Activated T-cell treated with anti-CD3 and anti-CD28 coated beads, Interleukin-2, amount 50 U/mL, for 48 hours (primary cell): ENCODE data around the gene MYH11.
"Not testable (repeated sequence)": the region's sequence is repeated elsewhere in the genome, so short reads cannot be mapped to it uniquely, and the experiment has no call there.

Source experiments
- DNase-seq, 2 experiments: peaks; one replicate each; pipeline ENCODE4 v3.0.0-alpha.2; 2020

Gene MYH11

DNA sequence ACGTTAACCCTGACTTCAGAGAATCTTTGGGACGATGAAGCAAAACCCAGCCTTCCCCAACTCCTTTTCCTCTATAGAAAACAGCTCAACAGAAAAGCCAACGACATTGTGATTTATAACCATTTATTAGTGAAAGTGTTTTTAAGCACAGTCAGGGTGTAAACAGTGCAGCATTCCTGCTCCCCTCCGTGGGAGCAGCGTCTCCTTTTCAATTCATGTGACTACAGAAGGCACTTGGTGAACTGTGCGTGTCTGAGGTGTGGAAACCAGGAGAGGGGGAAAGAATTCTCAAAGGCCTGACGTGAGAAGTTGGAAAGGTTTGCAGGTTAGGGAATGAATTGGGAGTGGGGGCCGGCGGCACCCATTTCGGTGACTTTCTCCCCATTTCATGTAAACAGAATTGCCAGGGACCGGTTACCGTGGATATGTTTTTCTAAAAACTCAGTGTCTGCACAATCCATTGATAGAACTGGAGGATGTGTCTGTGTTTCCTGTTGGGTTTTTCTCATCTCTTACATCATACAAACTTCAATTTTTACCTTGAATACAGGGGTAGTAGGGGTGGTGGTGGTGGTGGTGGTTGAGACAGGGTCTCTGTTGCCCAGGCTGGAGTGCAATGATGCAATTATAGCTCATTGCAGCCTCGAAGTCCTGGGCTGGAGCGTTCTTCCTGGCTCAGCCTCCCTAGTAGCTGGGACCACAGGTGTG is 153.6 kb downstream of the MYH11 start:
- no peak for DNase-seq

DNA sequence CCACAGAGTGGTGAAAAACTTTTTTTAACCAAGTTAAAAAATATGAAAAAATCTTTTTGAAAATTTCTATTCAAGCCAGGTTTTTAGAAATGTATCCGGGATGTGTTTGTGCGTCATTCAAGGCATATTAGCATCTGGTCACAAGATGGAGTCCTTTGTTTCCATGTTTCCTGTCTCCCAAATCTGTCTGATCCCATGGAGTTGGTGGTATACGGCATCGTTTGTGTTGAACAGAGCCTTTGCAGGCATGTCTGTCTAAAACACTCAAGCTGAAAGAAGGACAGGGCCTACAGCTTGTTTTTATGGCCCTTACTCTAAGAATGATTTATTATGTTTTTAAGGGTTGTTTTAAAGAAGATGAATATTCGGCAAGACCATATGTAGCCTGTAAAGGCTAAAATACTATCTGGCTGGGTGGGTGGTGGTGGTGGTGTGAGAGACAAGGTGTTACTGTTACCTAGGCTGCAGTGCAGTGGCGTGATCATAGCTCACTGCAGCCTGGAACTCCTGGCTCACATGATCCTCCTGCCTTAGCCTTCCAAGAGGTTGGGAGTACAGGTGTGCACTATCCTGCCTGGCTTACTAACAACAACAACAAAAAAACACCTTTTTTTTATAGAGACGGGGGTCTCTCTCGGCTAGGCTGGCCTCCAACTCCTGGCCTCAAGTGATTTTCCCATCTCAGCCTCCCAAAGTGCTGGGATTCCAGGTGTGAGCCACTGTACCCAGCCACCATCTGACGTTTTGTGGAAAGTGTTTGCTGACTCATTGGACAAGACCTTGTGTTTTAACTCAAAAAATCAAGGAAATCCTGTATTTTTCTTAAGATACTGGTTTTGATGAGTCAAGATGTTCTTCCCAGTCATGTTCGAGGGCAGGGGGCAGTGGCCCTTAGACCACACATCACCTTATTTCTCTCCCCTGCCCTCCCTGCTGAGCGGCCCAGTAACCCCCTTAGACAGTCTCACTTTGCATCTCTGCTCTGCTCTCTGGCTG is 154.6 kb downstream of the MYH11 start:
- no peak for DNase-seq

DNA sequence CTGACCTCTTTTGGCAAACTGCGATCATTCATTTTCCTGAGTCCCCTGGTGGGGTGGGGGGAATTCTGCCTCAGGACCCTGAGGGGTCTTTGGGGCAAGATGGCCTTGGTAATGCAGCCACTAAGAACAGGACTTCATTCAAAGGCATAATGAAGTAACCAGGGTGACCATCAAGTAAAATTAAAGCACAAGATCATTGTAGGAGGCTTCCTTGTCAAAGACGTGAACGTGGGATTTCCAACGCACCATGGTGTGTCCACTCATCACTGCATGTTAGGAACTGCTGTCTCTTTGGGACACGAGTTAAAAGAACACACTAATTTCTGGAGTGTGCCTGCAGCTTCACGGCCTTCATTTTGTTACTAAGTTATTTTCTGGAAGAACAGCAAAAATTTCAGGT is 155.5 kb downstream of the MYH11 start:
- DNase-seq = no peak

DNA sequence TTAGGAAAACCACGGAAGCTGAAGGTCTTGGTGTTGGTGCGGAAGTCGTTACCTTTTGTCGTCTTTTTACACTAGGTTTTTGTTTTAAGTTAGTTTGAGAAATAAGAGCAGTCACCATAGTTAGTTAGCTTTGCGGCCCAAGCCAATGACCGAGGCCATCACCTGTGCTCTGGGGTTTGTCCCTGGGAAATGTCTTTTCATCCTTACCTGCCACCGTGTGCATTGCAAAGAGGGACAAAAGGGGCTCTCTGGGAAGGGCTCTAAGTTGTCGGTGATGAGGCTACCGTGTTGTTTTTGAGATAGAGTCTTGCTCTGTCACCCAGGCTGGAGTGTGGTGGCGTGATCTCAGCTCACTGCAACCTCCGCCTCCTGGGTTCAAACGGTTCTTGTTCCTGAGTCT is 157.0 kb downstream of the MYH11 start:
- no peak for DNase-seq

DNA sequence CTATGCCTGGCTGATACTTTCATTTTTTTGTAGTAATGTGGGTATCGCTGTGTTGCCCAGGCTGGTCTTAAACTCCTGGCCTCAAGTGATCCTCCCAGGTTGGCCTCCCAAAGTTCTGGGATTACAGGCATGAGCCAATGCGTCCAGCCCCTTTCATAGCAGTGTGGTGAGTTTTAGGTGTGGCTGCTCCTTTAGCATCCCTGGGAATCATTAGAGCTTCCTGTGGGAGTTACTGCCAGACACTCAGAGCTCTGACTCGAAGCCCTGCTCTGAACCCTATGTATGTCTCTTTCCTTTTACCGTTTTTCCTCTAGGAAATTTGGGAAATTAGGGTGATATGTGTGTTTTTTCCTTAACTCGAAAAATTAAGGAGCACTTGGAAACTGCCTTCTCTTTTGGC is 162.3 kb downstream of the MYH11 start:
- DNase-seq = no peak

DNA sequence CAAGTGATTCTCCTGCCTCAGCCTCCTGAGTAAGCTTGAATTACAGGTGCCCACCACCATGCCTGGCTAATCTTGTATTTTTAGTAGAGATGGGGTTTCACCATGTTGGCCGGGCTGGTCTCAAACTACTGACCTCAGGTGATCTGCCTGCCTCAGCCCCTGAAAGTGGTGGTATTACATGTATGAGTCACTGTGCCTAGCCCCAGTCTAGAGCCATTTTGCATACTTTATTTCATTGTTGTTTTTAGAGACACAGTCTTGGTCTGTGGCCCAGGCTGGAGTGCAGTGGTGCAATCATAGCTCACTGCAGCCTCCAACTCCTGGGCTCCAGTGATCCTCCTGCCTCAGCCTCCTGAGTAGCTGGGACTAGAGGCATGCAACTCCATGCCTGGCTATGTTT is 164.3 kb downstream of the MYH11 start:
- not testable (repeated sequence) for DNase-seq

DNA sequence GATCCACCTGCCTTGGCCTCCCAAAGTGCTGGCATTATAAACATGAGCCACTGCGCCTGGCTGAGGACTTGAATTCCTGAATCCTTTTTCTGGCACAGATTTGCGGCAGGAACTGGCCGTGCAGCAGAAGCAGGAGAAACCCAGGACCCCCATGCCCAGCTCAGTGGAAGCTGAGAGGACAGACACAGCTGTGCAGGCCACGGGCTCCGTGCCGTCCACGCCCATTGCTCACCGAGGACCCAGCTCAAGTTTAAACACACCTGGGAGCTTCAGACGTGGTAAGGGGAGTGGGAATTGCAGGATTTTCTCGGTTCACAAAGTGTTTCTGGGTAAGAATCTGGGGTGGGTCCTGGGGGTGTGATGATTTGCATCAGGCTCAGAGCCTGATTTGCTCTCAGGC is 165.8 kb downstream of the MYH11 start:
- no peak for DNase-seq

DNA sequence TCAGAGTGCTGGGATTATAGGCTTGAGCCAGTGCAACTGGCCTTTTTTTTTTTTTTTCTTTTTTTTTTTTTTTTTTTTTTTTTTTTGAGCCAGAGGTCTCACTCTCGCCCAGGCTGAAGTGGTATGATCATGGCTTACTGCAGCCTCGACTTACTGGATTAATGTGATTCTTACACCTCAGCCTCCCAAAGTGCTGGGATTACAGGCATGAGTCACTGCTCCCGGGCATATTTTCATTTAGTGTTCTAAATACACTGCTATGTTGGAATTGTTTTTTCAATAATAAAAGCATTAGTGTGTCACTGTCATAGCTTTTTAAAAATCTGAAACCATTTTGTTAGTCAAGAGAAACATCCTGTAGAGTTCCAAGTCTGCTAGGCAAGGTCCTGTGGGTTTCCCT is 166.5 kb downstream of the MYH11 start:
- no peak for DNase-seq

DNA sequence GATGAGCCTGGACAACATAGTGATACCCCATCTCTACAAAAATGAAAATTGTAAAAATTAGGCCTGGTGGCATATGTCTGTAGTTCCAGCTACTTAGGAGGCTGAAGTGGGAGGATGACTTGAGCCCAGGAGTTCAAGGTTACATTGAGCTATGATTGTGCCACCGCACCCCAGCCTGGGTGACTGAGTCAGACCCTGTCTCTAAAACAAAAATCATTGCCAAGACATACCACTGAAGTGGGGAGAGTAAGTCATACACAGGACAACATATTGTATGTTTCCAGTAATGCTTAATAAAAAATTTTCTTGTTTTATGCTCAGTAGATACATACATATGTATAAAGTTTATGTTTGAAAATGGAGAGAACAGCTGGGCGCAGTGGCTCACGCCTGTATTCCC is 167.5 kb downstream of the MYH11 start:
- DNase-seq = no peak

DNA sequence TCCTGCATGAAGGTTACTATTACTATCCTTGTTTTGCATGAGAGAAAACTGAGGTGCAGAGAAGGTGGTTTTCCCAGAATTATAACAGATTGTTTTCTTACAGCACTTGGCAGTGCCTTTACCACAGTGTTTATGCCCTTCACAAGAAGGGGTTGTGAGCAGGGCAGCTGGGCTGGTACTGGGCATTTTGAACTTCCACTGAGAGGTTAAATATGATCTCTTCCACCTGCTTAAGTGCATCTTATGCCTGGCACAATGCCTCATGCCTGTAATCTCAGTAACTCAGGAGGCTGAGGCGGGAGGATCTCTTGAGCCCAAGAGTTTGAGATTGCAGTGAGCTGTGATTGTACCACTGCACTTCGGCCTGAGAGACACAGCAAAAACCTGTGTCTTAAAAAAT is 170.5 kb downstream of the MYH11 start:
- no peak for DNase-seq

DNA sequence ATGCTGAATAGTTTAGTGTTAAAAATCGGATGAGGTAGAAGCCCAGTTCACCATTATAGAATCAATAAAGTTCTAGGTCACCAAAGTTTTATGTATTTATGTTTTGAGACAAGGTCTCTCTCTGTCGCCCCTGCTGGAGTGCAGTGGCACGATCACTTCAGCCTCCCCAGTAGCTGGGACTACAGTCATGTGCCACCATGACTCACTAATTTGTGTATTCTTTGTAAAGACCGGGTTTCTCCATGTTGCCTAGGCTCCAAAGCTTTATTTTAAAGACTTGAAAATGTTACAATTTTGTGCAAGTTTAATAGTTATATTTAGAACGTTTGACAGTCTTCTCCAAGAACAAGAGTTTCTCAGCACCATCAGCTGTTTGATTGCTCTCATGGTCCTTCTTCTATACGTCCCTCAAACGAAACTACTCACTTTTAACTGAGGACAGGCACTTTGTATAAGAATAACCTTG is 174.7 kb downstream of the MYH11 start:
- DNase-seq = peak; percentile 51

DNA sequence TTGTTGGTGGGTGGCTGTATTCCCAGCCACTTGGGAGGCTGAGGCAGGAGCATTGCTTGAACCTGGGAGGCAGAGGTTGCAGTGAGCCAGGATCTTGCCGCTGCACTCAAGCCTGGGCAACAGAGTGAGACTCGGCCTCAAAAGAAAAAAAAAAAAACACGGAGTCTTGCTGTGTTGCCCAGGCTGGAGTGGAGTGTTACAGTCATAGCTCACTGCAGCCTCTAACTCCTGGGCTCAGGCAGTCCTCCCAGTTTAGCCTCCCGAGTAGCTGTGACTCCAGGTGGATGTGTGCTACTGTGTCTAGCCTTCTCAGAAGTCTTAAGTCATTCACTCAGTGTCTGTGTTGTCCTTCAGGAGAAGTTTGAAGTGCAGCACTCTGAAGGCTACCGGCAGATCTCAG is 179.4 kb downstream of the MYH11 start:
- DNase-seq = no peak

DNA sequence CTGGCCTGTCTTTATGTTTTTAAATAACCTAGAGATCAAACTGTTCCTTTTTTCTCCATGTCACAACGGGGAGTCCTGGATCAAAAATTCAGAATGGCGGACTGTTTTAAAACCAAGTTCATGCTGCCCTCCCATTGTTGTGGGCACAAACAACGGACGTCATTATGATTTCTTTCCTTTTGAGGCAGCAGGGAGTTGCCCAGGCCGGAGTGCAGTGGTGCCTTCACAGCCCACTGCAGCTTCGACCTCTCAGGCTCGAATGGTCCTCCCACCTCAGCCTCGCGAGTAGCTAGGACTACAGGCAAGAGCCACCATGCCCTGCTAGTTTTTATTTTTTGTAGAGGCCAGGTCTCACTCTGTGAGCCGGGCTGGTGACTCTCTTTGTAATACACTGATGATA is 180.3 kb downstream of the MYH11 start:
- DNase-seq = no peak

DNA sequence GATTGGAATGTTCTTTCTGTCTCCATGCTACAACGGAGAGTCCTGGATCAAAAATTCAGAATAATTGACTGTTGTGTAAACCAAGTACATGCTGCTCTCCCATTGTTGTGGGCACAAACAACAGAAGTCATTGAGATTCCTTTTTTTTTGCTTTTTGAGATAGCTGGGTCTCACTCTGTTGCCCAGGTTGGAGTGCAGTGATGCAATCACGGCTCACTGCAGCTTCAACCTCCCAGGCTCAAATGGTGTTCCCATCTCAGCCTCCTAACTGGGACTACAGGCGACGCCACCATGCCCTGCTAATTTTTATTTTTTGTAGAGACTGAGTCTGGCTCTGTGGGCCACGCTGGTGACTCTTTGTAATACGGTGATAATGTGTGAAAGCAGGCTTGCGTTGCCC is 182.3 kb downstream of the MYH11 start:
- no peak for DNase-seq

DNA sequence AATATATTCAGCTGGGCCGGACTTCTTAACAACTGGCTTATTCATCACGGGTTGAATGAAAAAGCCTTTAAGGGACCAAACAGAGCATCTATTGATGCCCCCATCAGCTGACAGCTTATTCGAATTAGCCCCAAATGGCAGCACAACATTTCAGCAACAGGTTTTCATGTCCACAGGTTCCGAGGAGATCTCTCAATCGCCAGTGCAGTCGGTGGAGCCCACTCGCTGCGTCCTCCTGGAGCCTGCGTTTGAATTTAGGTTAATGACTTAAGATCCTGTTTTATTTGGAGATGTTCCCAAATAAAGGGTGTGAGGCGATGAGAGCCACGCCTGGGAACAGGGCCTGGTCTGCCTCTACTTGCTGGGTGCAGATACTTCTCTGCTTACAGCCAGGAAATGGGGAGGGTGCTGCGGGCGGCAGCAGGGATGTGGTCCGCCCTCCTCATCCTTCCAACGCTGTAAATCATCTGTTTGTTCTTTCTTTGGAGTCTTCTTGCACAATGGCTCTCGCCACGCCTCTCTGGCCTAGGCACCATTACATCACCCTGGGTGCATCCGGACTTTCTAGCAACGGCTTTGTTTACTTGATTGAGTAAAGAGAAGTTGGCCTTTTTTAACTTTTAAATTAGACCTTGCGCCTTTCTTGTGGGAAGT is 184.2 kb downstream of the MYH11 start:
- peak; percentile 57 to 66 for DNase-seq

DNA sequence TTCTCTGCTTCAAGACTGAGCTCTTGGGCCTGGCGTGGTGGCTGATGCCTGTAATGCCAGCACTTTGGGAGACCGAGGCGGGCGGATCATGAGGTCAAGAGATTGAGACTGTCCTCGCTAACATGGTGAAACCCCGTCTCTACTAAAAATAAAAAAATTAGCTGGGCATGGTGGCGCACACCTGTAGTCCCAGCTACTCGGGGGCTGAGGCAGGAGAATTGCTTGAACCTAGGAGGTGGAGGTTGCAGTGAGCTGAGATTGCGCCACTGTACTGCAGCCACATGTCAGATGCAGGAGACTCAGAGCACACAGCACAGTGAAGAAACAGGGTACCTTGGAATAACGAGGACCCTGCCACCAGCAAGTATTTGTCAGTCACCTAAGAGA is 184.7 kb downstream of the MYH11 start:
- DNase-seq = not testable (repeated sequence)

DNA sequence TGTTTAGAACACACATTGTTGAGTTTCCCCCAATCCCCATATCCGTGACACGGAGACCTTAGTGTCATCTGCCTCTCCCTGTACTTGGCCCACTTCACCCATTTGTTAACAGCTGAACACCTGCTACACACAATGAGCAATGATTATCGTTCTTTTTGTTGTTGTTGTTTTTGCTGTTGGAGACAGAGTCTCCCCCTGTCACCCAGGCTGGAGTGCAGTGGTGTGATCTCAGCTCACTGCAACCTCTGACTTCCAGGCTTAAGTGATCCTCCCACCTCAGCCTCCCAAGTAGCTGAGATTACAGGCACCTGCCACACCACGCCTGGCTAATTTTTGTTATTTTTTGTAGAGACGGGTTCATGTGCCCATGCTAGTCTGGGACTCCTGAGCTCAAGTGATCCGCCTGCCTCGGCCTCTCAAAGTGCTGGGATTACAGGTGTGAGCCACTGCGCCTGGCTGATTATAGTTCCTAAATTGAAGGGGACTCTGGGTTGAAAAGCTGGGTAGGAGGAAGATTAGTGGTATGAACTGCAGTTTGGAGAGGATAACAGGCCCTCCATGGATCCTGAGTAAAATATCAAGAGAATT is 185.2 kb downstream of the MYH11 start:
- no peak for DNase-seq

DNA sequence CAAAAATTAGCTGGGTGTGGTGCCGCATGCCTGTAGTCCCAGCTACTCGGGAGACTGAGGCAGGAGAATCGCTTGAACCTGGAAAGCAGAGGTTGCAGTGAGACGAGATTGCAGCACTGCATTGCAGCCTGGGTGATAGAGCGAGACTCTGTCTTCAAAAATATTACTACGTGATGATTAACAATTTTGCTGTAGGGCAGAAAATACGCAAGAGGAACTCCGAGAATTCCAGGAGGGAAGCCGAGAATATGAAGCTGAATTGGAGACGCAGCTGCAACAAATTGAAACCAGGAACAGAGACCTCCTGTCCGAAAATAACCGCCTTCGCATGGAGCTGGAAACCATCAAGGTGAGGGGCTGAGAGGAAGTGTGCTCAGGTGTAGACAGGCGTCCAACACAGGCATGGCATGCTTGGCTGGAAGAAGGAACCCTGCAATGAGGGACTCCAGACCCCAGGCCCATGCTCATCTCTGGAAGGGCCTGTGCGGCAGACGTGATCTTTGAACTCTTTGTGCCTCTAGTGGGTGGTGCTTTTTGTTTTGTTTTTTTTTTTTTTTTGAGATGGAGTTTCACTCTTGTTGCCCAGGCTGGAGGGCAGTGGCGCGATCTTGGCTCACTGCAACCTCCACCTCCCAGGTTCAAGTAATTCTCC is 189.6 kb downstream of the MYH11 start:
- DNase-seq = no peak

DNA sequence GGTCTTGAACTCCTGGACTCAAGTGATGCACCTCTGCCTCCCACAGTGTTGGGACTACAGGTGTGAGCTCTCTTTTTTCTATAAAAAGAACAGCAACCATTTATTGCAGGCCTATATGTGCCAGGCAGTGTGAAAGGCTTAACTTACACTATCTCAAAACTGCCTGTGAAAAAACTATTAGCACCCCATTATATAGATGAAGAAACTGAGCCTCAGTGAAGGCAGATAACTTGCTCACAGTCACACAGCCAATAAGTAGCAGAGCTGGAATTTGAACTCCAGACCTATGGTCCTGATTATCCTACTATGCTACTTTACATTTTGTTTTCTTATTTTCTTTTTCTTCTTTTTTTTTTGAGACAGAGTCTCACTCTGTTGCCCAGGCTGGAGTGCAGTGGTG is 191.7 kb downstream of the MYH11 start:
- DNase-seq = no peak

DNA sequence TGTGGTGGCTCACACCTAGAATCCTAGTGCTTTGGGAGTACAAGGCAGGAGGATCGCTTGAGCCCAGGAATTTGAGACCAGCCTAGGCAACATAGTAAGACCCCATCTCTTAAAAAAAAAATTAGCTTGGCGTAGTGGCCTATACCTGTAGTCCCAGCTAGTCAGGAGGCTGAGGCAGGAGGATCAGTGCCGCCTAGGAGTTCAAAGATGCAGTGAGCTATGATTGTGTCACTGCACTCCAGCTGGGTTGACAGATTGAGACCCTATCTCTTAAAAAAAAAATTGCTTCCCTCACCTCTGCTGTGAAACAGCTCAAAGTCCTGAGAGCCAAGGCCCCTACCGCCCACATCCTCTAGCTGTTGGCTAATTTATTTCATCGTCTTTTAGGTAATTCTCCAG is 196.6 kb downstream of the MYH11 start:
- no peak for DNase-seq

DNA sequence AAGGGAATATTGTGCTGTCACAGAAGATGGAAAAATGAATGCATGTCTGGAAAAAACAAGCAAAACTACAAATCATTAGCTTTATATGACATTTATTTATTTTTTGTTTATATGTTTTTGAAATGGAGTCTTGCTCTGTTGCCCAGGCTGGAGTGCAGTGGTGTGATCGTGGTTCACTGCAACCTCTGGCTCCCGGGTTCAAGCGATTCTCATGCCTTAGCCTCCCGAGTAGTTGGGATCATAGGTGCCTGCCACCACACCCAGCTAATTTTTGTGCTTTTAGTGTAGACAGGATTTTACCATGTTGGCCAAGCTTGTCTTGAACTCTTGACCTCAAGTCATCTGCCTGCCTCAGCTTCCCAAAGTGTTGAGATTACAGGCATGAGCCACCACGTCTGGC is 198.3 kb downstream of the MYH11 start:
- DNase-seq = no peak

DNA sequence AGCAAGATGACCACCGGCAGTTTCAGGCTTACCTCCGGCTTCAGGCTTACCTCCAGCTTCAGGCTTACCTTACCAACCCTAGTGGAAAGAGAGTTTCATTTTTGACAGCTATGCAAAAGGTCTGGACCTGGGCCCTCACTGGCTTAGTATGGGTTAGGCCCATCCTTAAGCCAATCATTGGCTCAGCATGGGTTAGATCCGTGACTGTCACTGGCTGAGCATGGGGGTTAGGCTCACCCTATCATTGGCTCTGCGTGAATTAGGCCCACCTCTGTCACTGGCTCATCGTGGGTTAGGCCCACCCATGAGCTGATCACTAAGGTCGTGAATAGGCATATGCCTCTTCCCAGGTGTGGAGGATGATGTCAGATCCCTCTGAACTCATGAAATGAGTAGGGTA is 198.7 kb downstream of the MYH11 start:
- no peak for DNase-seq

DNA sequence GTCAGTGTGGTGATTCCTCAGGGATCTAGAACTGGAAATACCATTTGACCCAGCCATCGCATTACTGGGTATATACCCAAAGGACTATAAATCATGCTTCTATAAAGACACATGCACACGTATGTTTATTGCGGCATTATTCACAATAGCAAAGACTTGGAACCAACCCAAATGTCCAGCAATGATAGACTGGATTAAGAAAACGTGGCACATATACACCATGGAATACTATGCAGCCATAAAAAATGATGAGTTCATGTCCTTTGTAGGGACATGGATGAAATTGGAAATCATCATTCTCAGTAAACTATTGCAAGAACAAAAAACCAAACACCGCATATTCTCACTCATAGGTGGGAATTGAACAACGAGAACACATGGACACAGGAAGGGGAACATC is 201.3 kb downstream of the MYH11 start:
- not testable (repeated sequence) for DNase-seq
